Loucy (cell line): ENCODE data around the gene TMEM163.

ENCODE experiments used
- EZH2phosphoT487 ChIP-seq: fragments of 200-600 bp; IDR thresholded peaks from 2 replicates; pipeline ENCODE4 v1.6.1; 2018; ENCODE audit warnings: antibody characterized with exemption, mild to moderate bottlenecking, moderate library complexity, borderline replicate concordance
- TF ChIP-seq, protein P1 (sequence below): fragments of 200-600 bp; sonication (generic); conservative IDR thresholded peaks from 2 replicates; pipeline ENCODE4 v1.5.1; 2014; ENCODE audit warnings: mild to moderate bottlenecking, antibody characterized with exemption, low read length

DNA sequence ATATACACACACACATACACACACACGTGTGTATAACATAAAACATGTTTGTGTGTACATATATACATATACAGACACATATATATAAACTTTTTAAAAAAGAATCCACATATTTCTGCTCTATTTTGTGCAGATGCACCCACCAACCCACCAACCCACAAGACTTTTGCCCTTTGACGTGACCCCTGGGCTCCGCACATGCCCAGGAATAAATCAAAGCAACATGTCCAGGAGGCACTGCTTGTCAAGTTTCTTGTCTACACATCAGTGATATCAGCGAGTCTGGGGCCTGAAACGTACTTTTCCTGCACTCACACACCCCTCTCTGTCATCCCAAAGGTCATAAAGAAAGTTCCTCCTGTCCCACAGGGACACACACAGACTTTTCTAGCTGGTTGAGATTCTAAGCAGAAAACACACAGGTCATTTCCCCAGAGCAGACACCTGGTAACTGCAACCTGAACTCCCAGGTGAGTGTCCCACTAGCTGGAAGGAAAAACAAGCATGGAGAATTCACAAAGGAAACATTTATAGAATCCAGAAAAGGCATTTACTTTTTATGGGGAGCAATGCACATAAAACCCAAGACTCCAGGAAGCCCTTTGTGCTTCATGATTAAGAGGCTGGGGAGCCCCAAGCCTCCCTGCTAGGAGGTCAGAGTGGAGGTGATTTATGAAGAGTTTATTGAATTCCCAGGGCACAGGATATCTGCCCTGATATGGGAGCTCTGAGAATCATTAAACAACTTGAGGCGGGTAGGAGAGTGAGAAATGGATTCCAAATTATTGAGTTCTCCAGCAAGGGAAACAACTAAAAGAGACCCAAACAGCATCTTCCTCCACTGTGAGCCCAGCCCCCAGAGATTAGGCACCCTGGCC is 253.3 kb downstream of the TMEM163 start:
- TF ChIP-seq, protein P1, sequence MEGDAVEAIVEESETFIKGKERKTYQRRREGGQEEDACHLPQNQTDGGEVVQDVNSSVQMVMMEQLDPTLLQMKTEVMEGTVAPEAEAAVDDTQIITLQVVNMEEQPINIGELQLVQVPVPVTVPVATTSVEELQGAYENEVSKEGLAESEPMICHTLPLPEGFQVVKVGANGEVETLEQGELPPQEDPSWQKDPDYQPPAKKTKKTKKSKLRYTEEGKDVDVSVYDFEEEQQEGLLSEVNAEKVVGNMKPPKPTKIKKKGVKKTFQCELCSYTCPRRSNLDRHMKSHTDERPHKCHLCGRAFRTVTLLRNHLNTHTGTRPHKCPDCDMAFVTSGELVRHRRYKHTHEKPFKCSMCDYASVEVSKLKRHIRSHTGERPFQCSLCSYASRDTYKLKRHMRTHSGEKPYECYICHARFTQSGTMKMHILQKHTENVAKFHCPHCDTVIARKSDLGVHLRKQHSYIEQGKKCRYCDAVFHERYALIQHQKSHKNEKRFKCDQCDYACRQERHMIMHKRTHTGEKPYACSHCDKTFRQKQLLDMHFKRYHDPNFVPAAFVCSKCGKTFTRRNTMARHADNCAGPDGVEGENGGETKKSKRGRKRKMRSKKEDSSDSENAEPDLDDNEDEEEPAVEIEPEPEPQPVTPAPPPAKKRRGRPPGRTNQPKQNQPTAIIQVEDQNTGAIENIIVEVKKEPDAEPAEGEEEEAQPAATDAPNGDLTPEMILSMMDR: no peak
- no peak for TF ChIP-seq EZH2phosphoT487
